ENCODE measurements around the gene GEN1.

GEN1 gene

DNA sequence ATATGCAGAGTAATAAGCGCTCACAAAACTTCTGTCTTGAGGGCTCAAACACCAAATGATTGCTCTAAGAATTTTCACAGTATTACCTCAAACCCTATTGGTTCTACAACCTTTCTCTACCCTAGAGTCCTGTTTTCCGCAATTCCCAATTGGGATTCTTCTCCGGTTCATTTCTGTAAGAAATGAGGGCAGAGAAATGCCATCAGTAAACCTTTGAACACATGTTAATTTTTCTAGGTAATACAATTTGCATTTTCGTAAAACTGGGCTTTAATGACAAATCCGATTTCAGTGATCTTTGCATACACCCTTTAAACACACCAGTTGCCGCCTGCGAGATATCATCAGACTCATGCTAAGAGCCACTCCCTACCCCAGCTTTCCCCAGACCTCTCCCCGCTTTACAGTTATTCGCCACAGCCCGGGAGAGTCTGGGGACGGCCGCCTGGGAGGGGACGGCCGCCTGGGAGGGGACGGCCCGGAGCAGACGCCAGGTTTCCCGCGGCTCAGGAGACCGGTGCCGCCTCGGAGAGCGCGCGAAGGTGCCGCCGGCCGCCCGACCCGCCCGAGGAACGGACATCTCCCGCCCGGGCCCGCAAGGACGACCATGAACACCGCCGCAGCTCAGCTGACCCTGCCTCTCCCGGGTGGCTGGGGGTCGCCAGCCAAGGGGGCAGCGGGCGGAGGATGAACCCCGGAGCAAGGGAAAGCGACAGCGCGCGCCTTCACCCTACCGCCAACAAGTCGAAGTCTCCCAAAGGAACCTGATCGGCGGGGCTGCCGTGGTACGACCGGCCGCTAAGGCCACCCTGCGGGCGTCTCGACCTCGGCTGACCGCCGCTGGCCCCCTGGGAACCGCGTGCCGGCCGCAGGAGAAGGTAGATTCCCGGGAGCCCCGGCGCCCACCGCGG, 791 bp upstream of the GEN1 start:
- DNase-seq (ENCODE audit: low read depth in 2 of 2, low spot score in 1 of 2) = no peak

DNA sequence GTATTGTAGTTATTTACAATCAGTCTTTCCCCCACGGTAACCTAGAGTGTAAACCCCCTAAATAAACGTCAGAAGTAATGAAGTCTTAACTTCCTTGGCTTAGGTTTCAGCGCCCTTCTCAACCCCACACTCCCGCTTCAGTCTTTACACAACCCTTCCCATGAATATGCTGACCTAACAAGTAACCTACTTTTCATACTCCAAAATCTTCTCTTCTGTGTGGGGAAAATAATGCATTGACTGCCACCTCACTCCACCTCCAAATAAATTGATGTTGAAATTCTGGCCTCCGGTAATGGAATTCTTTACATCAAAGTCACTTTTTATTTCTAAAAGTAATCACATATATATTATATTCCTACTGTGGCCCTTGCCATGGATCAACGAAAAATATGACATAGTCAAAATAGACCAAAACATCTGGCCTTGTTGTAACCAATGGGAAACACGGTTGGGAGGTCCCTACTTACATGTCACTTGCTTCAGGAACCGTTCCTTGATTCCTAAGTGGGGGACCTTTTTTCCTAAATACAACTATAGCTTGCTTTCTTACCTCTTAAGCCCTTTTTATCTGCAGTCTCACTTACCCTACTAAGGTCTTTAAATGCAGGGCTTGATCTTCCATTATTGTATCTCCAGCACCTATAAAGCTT, 961 bp downstream of the GEN1 start:
- DNase-seq (ENCODE audit: low read depth in 2 of 2, low spot score in 1 of 2) = no peak

DNA sequence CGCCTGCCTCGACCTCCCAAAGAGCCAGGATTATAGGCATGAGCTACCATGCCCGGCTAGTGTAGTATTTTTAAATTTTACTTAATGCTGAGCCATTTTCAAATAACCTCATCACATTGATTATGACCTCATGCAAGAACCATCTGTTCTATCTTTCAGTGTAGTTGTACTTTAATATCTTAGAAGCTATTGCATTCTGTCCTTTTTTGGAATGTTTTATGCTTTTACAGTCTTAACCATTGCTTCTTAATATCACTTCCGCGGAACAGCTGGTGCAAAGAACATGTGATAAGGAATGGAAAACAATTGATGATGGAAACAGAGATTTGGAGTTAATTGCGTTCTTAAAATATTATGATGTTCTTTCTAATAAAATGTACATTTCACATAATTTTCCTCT, 2.7 kb downstream of the GEN1 start:
- DNase-seq (ENCODE audit: low read depth in 2 of 2, low spot score in 1 of 2) = no peak

DNA sequence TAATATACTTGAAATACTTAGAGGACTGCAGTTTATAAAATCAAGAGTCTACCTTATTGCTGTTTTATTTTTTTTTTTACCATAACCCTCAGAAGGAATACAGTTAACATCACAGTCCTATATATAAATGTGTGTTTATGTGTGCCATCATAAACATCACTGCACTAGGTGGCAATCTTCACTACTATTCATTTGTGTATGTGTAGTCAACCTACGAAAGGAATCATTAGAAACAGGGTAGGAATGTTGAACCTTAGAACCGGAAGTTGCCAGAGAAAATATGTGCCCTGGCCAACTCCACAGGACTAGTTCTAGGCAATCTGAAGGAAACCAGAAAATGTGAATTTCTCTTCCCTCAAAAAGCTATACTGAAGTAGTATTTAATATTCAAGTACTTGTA, 3.4 kb downstream of the GEN1 start:
- no peak for DNase-seq (ENCODE audit: low read depth in 2 of 2, low spot score in 1 of 2)

DNA sequence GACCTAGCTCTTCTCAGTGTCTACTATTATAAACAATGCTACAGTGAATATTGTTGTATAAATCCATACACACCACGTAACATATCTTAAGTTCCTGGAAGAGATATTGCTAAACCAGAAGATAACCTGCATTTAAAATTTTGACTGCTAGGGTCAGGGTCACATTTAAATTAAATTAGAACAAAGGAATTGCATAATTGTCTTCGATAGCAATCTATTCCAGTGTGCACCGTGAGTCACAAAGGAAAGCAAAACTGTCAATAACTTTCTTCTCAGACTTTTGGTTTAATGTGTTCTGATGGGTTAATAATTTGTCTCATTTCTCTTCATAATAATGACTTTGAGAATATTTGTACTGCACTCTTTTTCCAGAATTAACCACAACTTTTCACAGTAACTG, 4.2 kb downstream of the GEN1 start:
- DNase-seq (ENCODE audit: low read depth in 2 of 2, low spot score in 1 of 2) = no peak

DNA sequence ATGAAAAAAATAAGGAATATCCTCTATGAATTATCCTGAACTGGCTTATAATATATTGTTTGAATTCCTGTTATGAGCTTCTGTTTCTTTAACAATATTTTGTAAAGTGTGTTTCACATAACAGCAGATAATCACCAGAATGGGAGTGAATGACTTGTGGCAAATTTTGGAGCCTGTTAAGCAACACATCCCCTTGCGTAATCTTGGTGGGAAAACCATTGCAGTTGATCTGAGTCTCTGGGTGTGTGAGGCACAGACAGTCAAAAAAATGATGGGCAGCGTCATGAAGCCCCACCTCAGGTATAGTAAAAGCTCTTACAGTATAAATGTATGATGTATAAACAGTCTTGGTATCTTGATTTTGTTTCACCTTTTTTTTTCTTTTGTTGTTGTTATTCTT, 5.9 kb downstream of the GEN1 start:
- DNase-seq (ENCODE audit: low read depth in 2 of 2, low spot score in 1 of 2) = no peak

DNA sequence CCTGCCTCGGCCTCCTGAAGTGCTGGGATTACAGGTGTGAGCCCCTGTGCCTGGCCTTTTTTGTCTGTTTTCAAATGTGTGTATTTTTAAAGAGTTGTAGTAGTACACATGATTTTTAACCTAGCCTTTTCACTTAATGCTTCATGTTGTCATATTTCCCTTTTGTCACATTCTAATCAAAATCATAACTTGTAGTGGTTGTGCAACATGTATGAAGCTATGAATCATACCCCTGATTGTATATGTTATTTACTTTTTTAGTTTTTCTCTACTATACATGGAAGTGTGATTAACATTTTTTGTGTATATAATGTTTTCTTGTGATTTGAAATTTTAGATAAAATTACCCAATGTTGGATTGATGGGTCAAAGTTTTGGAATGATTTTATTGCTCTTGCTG, 8.5 kb downstream of the GEN1 start:
- no peak for DNase-seq (ENCODE audit: low read depth in 2 of 2, low spot score in 1 of 2)

DNA sequence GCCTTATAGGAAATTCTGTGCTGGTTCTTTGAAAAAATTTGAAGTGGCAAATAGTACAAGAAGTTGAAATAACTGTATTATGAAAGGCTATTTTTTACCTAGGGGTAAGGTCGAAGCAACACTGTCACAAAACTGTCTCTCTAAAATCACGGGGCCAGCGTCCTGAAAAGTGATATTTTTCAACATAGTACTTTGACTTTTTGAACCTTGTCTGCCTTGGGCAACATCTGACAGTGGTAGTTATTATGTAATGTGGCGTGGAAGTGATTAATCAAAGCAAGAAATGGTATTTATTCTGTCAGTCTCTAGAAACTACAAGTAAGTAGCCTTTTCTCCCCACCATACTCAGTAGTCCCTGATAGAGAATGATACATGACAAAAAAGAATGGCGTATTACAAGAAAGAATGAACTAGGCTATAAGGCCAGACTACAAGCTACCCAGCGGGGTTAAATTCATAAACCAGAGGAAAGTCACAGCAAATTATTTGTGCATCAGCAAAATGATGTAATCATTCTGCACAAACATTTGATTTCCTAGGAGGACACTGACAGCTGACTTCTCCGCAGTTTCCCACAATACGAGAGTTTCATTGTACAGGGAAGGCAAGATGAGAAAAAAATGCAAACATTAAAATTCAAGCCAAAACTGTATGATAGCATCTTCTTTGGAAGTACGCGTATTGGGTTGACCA, 9.8 kb downstream of the GEN1 start:
- DNase-seq (ENCODE audit: low read depth in 2 of 2, low spot score in 1 of 2) = no peak

DNA sequence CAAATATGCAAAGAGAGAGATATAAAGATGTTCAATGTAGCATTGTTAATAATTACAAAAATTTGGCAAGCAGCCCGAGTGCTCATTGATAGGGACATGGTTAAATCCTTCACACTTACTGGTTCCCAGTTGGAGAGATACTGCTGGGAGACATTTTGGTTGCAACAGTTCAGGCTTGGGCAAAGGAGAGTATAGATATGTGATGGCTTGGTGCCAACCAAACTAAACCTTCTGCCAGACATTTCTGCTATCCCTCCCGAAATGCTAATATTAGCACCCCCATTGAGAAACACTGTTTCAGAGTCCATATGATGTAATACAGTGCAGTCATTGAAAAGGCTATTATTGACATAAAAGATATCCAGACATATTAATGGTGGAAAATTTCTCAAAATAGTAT, 11.5 kb downstream of the GEN1 start:
- DNase-seq (ENCODE audit: low read depth in 2 of 2, low spot score in 1 of 2) = no peak

DNA sequence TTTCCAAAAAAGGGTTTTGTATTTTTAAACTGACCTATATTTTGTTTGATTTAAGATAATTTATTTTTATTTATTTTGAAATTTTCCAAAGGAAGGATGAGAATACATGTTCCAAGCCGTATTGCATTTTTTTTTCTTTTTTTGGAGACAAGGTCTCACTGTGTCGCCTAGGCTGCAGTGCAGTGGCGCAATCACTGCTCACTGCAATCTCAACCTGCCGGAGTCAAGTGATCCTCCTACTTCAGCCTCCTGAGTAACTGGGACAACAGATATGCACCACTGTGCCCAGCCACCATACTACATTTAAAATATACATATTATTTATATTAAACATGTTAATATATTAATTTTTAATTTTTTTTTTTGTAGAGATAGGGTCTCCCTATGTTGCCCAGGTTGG, 15.0 kb downstream of the GEN1 start:
- no peak for DNase-seq (ENCODE audit: low read depth in 2 of 2, low spot score in 1 of 2)

DNA sequence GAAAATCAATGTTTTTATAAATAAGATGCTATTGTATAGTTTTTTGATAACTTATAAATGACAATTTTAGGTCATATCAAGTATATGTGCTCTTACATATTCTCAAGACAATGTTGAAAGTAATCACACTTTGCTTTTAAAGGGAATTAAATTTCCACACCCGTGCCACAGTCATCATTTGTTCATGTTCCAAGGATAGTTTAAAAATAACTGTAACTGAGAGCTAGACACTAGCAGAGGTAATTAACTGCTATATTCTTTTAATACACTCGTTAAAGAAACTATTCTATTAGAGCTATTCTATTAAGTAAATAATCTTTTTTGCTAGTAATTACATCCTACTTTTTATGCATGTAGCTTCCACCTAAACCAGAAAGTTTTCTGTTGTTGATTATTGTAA, 18.0 kb downstream of the GEN1 start:
- DNase-seq (ENCODE audit: low read depth in 2 of 2, low spot score in 1 of 2) = no peak

DNA sequence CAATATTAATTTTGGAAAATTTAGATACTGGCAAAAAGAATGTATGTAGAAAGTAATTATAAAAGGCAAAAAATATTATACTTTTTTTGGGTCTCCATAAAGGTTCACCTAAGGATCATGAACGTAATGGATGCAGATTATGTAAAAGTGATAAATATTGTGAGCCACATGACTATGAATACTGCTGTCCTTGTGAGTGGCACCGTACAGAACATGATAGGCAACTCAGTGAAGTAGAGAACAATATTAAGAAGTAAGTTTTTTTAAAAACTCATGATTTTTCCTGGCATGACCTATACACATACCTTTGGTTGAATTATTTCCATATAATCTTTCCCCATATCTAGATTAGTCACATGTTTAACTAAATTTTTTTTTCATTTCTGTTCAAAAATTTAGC, 18.6 kb downstream of the GEN1 start:
- no peak for DNase-seq (ENCODE audit: low read depth in 2 of 2, low spot score in 1 of 2)

DNA sequence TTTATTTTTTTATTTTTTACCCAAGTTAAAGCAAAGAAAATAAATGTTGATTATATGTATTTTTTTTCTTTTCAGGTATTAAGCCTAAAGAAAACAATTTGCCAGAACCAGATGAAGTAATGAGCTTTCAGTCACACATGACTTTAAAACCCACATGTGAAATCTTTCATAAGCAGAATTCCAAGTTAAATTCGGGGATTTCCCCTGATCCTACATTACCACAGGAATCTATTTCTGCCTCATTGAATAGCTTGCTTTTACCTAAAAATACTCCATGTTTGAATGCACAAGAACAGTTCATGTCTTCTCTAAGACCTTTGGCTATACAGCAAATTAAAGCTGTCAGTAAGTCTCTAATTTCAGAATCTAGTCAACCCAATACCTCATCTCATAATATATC, 26.6 kb downstream of the GEN1 start:
- no peak for DNase-seq (ENCODE audit: low read depth in 2 of 2, low spot score in 1 of 2)

DNA sequence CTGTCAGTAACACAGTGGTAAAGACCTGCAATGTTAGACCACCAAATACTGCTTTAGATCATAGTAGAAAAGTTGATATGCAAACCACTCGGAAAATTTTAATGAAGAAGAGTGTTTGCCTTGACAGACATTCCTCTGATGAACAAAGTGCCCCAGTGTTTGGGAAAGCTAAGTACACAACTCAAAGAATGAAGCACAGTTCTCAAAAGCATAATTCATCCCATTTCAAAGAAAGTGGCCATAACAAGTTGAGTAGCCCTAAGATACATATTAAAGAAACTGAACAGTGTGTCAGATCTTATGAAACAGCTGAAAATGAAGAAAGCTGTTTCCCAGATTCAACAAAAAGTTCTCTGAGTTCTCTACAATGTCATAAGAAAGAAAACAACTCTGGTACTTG, 27.5 kb downstream of the GEN1 start:
- DNase-seq (ENCODE audit: low read depth in 2 of 2, low spot score in 1 of 2) = no peak

DNA sequence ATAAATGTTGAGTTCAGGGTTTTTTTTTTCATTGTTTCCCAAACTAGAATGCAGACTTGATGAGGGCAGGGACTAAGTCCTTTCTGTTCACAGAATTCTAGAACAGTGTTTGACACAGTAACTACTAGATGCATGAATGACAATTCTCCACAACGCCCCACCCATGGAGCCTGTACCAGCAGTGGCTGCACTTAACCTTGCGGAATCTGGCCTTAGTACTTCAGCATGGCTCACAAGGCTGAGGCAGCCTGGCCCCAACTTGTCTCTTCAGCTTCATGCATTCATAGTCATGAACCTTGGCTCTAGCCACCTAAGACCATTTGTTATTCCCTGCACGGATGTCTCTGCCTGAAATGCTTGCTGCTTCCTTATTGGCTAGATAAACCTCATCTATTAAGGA, 32.8 kb downstream of the GEN1 start:
- DNase-seq (ENCODE audit: low read depth in 2 of 2, low spot score in 1 of 2) = no peak

DNA sequence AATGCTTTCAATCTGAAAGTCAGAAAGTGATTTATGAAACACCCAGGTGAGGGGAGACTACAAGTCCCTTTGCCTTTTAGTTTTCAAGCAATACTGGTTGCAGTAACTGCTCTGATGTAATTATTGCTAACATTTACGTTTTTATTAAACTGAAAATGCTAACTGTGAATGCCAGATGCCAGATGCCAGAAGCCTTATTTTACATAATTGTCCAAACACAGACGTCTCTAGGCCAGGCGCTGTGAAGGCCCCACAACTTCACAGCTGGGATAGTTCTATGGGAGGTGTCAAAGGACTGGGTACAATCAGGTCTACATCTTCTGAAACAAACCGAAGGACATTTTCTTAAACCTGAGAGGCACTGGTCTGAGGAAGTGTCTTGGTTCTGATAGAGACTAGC, 34.8 kb downstream of the GEN1 start:
- DNase-seq (ENCODE audit: low read depth in 2 of 2, low spot score in 1 of 2) = no peak

DNA sequence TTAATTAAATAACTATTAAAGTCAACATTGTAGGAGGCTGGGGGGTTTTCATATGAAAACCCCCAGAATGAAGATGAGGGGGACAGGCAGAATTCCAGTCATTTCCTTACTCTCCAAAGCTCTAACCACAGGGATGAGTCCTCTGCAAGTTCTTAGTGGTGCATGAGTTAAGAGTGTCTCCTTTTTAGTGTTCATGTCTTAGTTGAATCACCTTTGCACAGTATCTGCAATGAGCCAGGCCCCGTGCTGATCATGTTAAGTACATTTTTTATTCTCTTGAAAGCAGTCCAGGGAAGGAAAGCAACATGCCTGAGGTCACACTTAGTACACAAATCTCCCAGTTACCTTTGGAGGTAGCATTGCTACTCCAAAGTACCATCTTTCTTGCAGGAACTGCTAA, 36.6 kb downstream of the GEN1 start:
- no peak for DNase-seq (ENCODE audit: low read depth in 2 of 2, low spot score in 1 of 2)

DNA sequence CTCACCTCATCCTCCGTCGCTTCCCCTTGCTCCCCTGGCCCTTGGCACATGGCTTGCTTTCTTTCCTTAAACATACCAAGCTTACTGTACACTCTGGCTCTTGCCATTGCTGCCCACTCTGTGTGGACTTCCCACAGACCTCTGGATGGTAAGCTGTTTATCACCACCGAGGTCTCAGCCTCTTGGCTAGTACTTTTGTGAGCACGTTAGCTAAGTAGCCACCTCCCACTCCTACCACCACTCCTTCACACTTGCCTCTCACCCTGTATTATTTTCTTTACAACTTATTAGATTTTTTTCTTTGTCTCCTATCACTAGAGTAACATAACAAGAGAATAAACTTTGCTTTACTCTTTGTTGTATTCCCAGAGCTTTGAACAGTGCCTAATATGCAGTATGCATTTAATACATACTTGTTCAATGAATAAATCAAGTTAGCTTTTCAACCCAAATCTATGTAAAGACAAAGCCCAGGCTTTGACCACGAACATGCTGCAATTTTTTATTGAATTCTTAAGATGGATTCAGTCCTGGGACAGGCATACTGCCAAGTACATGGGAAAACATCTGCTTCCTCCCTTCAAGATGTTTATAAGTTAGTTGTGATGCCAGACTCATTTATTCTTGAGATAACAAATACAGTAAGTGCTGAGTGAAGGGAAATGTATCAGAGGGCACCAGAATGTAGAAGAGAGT, 37.3 kb downstream of the GEN1 start:
- DNase-seq (ENCODE audit: low read depth in 2 of 2, low spot score in 1 of 2) = no peak

DNA sequence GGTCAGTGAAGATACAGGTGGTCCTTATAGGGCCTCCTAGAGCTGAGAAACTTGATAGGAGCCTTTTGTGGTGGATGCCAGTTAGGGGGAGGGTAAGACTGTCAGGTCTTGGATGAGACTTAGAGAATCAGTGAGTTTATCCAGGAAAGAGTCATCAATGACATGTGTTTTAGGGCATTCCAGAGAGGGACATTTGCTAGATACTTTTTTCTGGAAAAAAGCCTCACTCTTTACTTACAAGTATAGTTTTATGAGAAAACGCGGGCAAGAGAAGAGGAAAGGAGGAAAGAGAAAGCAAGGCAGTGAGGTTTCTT, 37.8 kb downstream of the GEN1 start:
- DNase-seq (ENCODE audit: low read depth in 2 of 2, low spot score in 1 of 2) = no peak

DNA sequence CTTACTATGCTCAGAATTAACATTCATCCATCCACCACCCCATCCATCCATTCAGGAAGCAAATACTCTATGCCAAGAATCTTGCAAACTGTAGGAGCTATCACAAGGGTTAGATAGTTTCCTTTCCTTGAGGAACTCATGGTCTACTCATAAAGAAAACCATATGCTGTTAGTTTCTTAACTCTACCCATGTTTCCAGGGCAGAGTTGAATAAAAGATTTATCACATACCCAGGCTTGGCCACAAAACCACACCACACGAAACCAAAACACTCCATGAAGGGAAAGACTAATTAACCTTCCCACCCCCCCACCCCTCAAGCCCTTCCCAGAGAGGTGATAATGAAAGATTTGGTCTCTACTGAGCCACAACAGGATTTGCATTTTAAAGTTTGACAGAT, 38.6 kb downstream of the GEN1 start:
- DNase-seq (ENCODE audit: low read depth in 2 of 2, low spot score in 1 of 2) = no peak

DNA sequence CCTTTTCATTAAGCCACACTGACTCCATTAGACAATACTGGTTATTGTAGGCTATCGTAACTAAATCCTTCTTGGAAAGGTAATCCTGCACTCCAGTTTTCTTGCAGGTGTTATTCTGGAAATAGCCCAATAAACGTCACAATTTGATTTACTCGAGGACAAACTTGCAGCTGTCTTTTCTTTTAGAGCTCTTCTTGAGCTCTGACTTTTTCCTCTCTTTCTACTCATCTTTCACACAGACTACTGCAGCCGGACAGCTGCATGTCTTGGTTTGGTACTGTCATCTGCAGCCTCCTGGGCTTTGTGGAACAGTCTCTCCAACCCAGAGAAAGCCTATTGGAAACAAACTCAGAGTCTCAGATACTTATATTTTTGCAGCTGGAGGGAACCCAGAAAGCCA, 39.4 kb downstream of the GEN1 start:
- no peak for DNase-seq (ENCODE audit: low read depth in 2 of 2, low spot score in 1 of 2)

DNA sequence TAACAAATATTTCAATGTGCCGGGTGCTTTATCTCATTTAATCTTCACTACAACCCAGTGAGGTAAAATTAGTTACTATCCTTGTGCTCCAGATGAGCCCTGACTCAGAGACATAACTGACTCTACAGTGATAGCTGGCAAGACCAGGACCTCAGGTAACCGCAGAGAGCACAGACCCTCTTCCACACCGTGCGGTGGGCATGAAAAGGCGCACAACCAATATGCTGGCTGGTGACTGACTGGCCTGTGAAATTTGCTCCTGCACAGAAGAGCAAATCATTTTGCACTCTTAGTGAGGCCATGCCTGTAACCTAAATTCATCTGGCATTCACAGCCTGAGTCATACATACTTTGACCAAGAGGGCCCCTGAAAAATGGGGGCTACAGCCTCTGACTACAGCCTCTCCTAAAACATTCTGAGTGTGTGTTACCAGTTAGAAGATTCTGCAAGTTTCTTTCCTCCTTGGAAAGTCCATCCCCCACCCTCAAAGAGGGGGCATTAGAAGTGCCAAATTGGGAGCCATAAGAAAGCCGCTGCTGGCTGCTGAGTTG, 39.9 kb downstream of the GEN1 start:
- no peak for DNase-seq (ENCODE audit: low read depth in 2 of 2, low spot score in 1 of 2)

All from stimulated activated CD8-positive, alpha-beta memory T cell treated with anti-CD3 and anti-CD28 coated beads, Interleukin-4, amount 100 ng/mL, for 1 hour (primary cell).